ENCODE measurements around the gene ASPA. TPM values are rescaled to one million over a fixed set of nuclear protein-coding genes. Genes with fewer than 3 reads are reported as not detected.

The ASPA gene
- total and polyA plus RNA-seq, 2 experiments from 2014 or later: 0.08 to 0.27 TPM

DNA sequence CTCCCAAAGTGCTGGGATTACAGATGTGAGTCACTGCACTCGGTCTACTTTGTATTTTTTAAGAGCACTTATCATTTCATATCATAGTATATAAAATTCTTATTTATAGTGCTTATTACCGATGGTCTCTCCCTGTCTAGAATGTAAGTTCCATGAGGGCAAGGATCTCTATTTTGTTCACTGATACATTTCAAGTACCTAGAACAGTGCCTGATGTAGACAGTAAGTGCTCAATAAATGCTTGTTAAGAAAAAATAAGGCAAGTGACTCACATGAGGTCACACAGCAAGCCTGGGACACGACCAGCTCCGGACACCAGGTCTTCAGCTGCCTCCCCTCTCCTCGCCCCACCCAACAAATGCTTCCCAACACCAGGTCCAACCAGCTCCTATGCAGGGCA, 58.0 kb downstream of the ASPA start:
- Histone ChIP-seq H3K4me1 (ENCODE audit: insufficient read depth) (peaks cover 32% of the 10 kb centered on the region), H3K9me3 (ENCODE audit: low read depth) (no peaks in the 10 kb centered on the region), H2AFZ (no peak overlapping the region), H3K27ac (no peak overlapping the region), H3K4me2 (no peak overlapping the region), H3K4me3 (no peak overlapping the region), H4K20me1 (ENCODE audit: insufficient read depth, poor library complexity, severe bottlenecking) (no peaks in the 10 kb centered on the region), H3K9me2 (replicated peaks; ENCODE audit: insufficient read depth) (no peaks in the 10 kb centered on the region), H3K79me2 (no peaks in the 10 kb centered on the region), H3K27me3 (no peaks in the 10 kb centered on the region), H3K36me3 (replicated peaks; ENCODE audit: insufficient read depth, low read depth) (no peaks in the 10 kb centered on the region)
- no peak for DNase-seq (ENCODE audit: low spot score)
- TF ChIP-seq, protein P1, sequence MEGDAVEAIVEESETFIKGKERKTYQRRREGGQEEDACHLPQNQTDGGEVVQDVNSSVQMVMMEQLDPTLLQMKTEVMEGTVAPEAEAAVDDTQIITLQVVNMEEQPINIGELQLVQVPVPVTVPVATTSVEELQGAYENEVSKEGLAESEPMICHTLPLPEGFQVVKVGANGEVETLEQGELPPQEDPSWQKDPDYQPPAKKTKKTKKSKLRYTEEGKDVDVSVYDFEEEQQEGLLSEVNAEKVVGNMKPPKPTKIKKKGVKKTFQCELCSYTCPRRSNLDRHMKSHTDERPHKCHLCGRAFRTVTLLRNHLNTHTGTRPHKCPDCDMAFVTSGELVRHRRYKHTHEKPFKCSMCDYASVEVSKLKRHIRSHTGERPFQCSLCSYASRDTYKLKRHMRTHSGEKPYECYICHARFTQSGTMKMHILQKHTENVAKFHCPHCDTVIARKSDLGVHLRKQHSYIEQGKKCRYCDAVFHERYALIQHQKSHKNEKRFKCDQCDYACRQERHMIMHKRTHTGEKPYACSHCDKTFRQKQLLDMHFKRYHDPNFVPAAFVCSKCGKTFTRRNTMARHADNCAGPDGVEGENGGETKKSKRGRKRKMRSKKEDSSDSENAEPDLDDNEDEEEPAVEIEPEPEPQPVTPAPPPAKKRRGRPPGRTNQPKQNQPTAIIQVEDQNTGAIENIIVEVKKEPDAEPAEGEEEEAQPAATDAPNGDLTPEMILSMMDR (IDR thresholded peaks at IDR 0.05; ENCODE audit: poor library complexity): no peak
- TF ChIP-seq EZH2phosphoT487 (IDR thresholded peaks at IDR 0.05; ENCODE audit: low read depth, severe bottlenecking, unreplicated experiment) (no peak), EZH2 (IDR thresholded peaks at IDR 0.05; ENCODE audit: borderline replicate concordance) (no peak)
- WGBS (ENCODE audit: low lambda C conversion rate, missing lambda C conversion rate): 97% methylated on average over 5 of the region's 5 CpGs

DNA sequence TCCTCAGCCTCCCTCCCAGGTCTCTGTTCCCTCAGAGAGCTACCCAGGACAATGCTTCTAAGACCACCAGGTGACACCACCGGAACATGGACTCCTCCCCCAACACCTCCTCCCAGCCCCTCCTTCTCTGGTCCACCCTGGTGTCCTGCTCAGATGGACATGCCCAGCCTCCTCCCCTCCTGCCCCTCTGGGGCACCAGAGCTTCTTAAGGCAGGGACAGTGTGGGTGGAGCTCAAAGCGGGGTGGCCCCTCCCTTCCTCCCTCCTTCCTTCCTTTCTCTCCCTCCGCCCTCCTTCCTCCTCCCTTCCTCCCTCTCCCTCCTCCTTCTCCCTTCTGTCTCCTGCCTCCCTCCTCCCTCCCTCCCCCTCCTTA, 59.1 kb downstream of the ASPA start:
- H3K4me1 ChIP-seq (ENCODE audit: insufficient read depth): peaks cover 22% of the 10 kb centered on the region
- no peak overlapping the region for H3K4me3 ChIP-seq
- no peaks in the 10 kb centered on the region for H3K79me2 ChIP-seq
- H3K36me3 ChIP-seq (replicated peaks; ENCODE audit: insufficient read depth, low read depth): no peaks in the 10 kb centered on the region
- TF ChIP-seq EZH2phosphoT487 (IDR thresholded peaks at IDR 0.05; ENCODE audit: low read depth, severe bottlenecking, unreplicated experiment): no peak
- TF ChIP-seq, protein P1 (IDR thresholded peaks at IDR 0.05; ENCODE audit: poor library complexity): no peak
- no peak for TF ChIP-seq EZH2 (IDR thresholded peaks at IDR 0.05; ENCODE audit: borderline replicate concordance)
- no peaks in the 10 kb centered on the region for H3K27me3 ChIP-seq
- DNase-seq (ENCODE audit: low spot score): no peak
- no peaks in the 10 kb centered on the region for H4K20me1 ChIP-seq (ENCODE audit: insufficient read depth, poor library complexity, severe bottlenecking)
- no peaks in the 10 kb centered on the region for H3K9me2 ChIP-seq (replicated peaks; ENCODE audit: insufficient read depth)
- H3K9me3 ChIP-seq (ENCODE audit: low read depth): no peaks in the 10 kb centered on the region
- whole genome bisulfite sequencing (ENCODE audit: low lambda C conversion rate, missing lambda C conversion rate): 55% methylated on average over 2 of the region's 3 CpGs
- no peak overlapping the region for H2AFZ ChIP-seq
- peak overlapping the region; percentile 97 for H3K4me2 ChIP-seq
- no peak overlapping the region for H3K27ac ChIP-seq

DNA sequence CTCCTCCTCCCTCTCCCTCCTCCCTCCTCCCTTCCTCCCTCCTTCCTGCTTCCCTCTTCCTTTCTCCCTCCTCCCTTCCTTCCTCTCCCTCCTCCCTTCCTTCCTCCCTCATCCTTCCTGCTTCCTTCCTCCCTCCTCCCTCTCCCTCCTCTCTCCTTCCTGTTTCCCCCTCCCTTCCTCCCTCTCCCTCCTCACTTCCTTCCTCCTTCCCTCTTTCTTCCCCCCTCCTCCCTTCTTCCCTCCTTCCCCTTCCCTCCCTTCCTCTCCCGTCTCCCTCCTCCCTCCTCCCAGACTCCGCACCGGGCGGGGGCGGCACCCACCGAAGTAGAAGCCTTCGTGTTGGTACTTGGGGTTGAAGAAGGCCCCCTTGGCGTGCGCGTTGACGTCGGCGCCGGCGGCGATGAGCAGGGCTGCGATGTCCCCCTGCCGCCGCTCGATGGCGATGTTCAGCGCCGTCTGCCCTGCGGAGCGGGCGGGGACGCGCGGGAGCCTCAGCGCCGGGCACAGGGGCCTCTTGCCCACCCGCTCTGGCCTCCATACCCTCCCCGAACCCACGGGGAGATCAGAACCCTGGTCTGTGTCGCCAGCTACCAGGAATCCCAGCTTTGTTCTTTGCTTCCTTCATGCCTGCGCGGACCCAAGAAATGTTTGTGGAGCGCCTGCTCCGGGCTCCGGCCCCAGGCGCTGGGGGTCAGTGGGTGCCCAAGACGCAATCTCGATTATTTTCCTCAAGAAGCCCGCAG, 59.6 kb downstream of the ASPA start:
- Histone ChIP-seq H3K4me3 (peak overlapping the region; percentile 51), H3K4me1 (ENCODE audit: insufficient read depth) (peaks cover 19% of the 10 kb centered on the region), H3K79me2 (no peaks in the 10 kb centered on the region), H3K4me2 (peak overlapping the region; percentile 97), H2AFZ (peak overlapping the region; percentile 99), H3K27me3 (no peaks in the 10 kb centered on the region), H3K9me2 (replicated peaks; ENCODE audit: insufficient read depth) (no peaks in the 10 kb centered on the region), H3K9me3 (ENCODE audit: low read depth) (no peaks in the 10 kb centered on the region), H3K27ac (peak overlapping the region; percentile 41), H3K36me3 (replicated peaks; ENCODE audit: insufficient read depth, low read depth) (no peaks in the 10 kb centered on the region), H4K20me1 (ENCODE audit: insufficient read depth, poor library complexity, severe bottlenecking) (no peaks in the 10 kb centered on the region)
- WGBS (ENCODE audit: low lambda C conversion rate, missing lambda C conversion rate): 6% methylated on average over 36 of the region's 44 CpGs
- TF ChIP-seq EZH2phosphoT487 (IDR thresholded peaks at IDR 0.05; ENCODE audit: low read depth, severe bottlenecking, unreplicated experiment): no peak
- TF ChIP-seq, protein P1 (IDR thresholded peaks at IDR 0.05; ENCODE audit: poor library complexity): peak; percentile 84
- DNase-seq (ENCODE audit: low spot score): peak; percentile 87
